GM21737 (cell line): ENCODE data around the gene CXCL16.

Experiments used
- ATAC-seq: cut with Tn5 transposase; IDR thresholded peaks from one replicate; pipeline ENCODE4 v1.9.1; 2021; ENCODE audit warnings: mild to moderate bottlenecking, moderate library complexity; ENCODE audit not compliant: unreplicated experiment

The CXCL16 gene

GRCh38 chr17:4739122-4740024, at the start of gene CXCL16, which contains the start of gene ZMYND15:
CXCL16 (minus strand) TSS chr17:4739928; CDS start chr17:4739339, 589 bp downstream.
ZMYND15 (plus strand) TSS chr17:4739833; CDS start chr17:4740549, 716 bp downstream.
- no peak for ATAC-seq

GRCh38 chr17:4788807-4789700, 49.3 kb upstream of the CXCL16 start, which contains the start of gene GLTPD2:
GLTPD2 (plus strand) TSS chr17:4788964; CDS start chr17:4789012, 48 bp downstream.
- ATAC-seq, result no peak

GRCh38 chr17:4788159-4788806, 48.6 kb upstream of the CXCL16 start:
- ATAC-seq, result no peak

- no peak for ATAC-seq
Observed at GRCh38 chr17:4786516-4786915, 46.8 kb upstream of the CXCL16 start.

- no peak for ATAC-seq
Observed at GRCh38 chr17:4786106-4786511, 46.4 kb upstream of the CXCL16 start, which contains the start of gene VMO1. VMO1 (minus strand) TSS chr17:4786364; CDS start chr17:4786352, 12 bp downstream.

- no peak for ATAC-seq
Observed at GRCh38 chr17:4785311-4786105, 45.8 kb upstream of the CXCL16 start.

DNA sequence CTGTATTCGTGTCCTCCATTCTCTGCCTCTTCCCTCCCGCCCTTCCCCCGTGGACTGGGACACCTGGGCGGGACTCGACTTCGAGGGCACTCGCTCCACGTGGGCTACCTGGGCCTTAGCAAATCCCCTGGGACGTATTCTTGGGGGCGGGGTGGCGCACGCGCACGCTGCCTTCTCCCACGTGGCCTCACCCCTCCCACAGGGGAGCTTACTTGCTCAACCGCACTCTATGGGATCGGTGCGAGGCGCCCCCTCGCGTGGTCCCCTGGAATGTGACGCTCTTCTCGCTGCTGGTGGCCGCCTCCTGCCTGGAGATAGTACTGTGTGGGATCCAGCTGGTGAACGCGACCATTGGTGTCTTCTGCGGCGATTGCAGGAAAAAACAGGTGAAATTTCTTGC, 42.9 kb upstream of the CXCL16 start:
- ATAC-seq, result no peak

DNA sequence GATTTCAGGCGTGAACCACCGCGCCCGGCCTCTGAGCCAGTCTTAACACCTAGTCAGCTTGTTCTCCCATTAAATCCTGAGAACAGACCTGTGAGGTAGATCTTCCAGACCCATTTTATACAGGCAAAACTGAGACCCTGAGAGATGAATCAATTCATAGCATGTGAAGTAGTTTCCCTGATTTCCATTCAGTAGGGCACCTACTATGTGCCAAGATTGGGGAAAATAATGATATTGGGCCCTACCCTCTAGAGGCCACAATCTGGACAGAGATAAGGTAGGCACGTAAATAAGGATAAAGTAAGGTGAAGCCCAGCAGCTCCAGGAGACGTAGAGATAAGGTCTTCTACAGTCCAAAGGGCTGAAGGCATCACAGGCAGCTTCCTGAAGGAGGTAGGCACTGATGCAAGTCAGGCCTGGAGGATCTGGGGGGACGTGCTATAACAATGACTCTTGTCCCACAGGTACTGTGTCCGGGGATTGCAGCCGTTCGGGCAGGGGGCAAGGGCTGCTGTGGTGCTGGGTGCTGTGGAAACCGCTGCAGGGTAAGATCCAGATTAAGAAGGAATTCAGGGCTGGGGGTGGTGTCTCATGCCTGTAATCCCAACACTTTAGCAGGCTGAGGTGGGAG, 40.7 kb upstream of the CXCL16 start:
- no peak for ATAC-seq

DNA sequence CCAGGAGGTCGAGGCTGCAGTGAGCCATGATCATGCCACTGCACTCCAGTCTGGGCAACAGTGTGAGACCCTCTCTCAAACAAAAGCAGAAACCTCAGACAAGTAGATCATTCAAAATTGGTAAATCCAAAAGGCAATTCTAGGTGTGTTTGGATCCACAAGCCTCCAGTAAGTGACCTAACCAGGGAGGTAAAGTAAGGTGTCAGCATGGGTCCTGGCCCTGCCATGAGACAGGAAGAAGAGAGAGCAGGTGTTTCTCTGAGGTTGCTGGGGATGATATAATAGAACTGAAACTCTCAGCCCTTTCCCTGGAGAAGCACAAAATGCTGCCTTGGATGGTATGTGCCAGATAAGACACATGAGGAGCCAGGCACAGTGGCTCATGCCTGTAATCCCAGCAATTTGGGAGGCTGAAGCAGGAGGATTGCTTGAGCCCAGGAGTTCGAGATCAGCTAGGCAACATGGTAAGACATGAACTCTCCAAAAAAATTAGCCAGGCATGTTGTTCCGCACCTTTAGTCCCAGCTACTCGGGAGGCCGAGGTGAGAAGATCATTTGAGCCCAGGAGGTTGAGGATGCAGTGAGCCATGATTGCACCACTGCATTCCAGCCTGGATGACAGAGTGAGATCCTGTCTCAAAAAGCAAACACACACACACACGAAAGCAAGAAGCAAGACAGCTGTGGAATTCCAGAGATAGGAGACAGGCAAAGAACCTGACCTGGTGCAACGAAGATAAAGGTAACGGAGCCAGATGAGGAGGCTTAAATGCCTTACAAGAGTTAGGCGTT, 38.4 kb upstream of the CXCL16 start:
- ATAC-seq, result no peak

DNA sequence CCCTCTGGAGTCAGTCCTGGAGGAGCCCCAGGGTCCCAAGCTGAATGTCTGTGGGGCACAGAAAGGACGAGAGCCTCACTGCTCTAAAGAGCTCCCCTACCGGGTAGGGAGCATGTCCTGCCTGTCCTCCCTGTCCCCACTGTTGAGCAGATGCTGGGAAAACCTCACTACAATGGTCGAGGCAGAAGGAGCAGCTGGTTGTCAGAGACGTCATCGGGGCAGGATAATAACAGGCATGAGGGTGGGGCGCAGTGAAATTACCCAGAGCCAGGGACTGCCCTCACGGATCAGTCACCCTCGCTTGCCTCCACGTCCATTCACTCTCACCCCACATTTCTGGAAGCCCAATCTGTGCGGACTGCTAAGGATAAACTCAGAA, 32.5 kb upstream of the CXCL16 start:
- no peak for ATAC-seq

- ATAC-seq, result no peak
Observed at GRCh38 chr17:4771519-4772234, 31.9 kb upstream of the CXCL16 start, which contains the start of gene TM4SF5. TM4SF5 (plus strand) TSS chr17:4771886; CDS start chr17:4771923, 37 bp downstream.

GRCh38 chr17:4769628-4770027, 29.9 kb upstream of the CXCL16 start:
- no peak for ATAC-seq

- no peak for ATAC-seq
Observed at GRCh38 chr17:4768298-4768697, 28.6 kb upstream of the CXCL16 start.

DNA sequence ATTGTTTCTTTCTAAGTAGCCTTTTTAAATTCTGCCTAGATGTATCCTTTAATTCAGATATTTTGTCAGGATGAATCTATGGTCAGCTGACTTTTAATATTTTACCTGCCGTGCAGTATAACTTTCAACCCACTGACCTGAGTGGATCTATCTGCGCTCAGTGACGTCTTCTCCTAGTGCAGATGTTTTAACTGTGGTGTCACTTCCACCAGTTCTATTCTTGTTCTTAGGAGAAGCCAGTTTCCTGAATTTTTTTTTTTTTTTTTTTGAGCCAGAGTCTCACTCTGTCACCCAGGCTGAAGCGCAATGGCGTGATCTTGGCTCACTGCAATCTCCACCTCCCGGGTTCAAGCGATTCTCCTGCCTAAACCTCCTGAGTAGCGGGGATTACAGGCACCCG, 27.0 kb upstream of the CXCL16 start:
- no peak for ATAC-seq

- no peak for ATAC-seq
Observed at GRCh38 chr17:4766201-4766600, 26.5 kb upstream of the CXCL16 start.

- ATAC-seq, result no peak
Observed at GRCh38 chr17:4764595-4764994, 24.9 kb upstream of the CXCL16 start.

GRCh38 chr17:4759776-4760236, 20.1 kb upstream of the CXCL16 start:
- ATAC-seq, result no peak

DNA sequence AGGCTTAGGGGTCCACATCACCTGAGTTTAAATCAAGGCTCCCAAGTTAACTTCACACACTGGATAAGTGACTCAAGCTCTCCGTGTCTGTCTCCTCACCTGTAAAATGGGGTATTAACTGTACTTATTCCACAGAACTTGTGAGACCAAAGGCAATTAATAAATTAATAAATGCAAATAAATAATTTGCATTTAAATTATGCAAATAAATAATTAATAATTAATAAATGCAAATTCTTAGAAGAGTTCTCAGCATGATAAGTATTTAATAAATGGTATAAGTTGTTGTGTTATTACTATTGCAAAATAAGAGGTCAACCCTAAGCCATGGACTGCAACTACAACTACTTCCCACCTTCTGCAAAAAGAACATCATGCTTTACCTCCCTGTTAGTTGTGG, 13.7 kb upstream of the CXCL16 start:
- ATAC-seq, result no peak
